Measurements from ENCODE around the gene MRPL34. TPM values are rescaled to one million over a fixed set of nuclear protein-coding genes. Genes with fewer than 3 reads are reported as not detected.

The MRPL34 gene
- total RNA-seq, 1 experiment from 2014 or later, result 87.7 TPM

- Histone ChIP-seq H3K9me3 (ENCODE audit: control insufficient read depth, insufficient read depth, low read depth, low read length) (no peaks in the 10 kb centered on the region), H3K27ac (ENCODE audit: low read length) (no peak overlapping the region), H3K4me3 (ENCODE audit: low read depth in 2 of 2, low read length in 2 of 2) (no peak overlapping the region), H3K4me1 (ENCODE audit: control insufficient read depth, insufficient read depth, low read length) (no peaks in the 10 kb centered on the region), H3K27me3 (ENCODE audit: control insufficient read depth, insufficient read depth, low read length) (no peaks in the 10 kb centered on the region), H3K36me3 (ENCODE audit: control insufficient read depth, insufficient read depth, low read length) (no peaks in the 10 kb centered on the region; the same call in 1 of the 2 replicates)
- no peak for DNase-seq (ENCODE audit: low read depth, low spot score)
- TF ChIP-seq POLR2AphosphoS5 (IDR thresholded peaks at IDR 0.05; ENCODE audit: low read depth, low read length), result no peak
- no peak for TF ChIP-seq REST (IDR thresholded peaks at IDR 0.05; ENCODE audit: insufficient read depth in 1 of 2, low read depth in 2 of 2, low read length in 1 of 2)
- TF ChIP-seq SIN3A (IDR thresholded peaks at IDR 0.05; ENCODE audit: borderline replicate concordance, insufficient read depth, low read depth, low read length), result no peak
- no peak for TF ChIP-seq TCF7L2 (IDR thresholded peaks at IDR 0.05; ENCODE audit: low read depth, low read length)
- no peak for TF ChIP-seq CTCF (IDR thresholded peaks at IDR 0.05)
- ChIA-PET CTCF (interaction anchor here (0.6 kb wide), 1 partner anchor 16 kb away, joined by 4 read pairs; no protein-coding TSS in a partner anchor), POLR2A (no interaction called here)
- ATAC-seq, result no peak
- no TSS peak for BruUV-seq (replicated peaks)
- intact Hi-C loops (cut with micrococcal nuclease; ENCODE audit: unreplicated experiment), result no loop called here
- in situ Hi-C loops (cut with HindIII; ENCODE audit: low pct_unique_long_range_greater_than_20kb, low sequenced_read_pairs), result no loop called here
Observed at GRCh38 chr19:17325881-17326594, 20.4 kb downstream of the MRPL34 start.

- Histone ChIP-seq H3K27me3 (ENCODE audit: control insufficient read depth, insufficient read depth, low read length) (no peaks in the 10 kb centered on the region), H3K4me3 (ENCODE audit: low read depth in 2 of 2, low read length in 2 of 2) (no peak overlapping the region), H3K4me1 (ENCODE audit: control insufficient read depth, insufficient read depth, low read length) (no peaks in the 10 kb centered on the region), H3K27ac (ENCODE audit: low read length) (no peak overlapping the region), H3K9me3 (ENCODE audit: control insufficient read depth, insufficient read depth, low read depth, low read length) (no peaks in the 10 kb centered on the region), H3K36me3 (ENCODE audit: control insufficient read depth, insufficient read depth, low read length) (no peaks in the 10 kb centered on the region; the same call in 1 of the 2 replicates)
- intact Hi-C loops (cut with micrococcal nuclease; ENCODE audit: unreplicated experiment) (no loop called here), in situ Hi-C loops (cut with HindIII; ENCODE audit: low pct_unique_long_range_greater_than_20kb, low sequenced_read_pairs) (no loop called here)
- no TSS peak for BruUV-seq (replicated peaks)
- CTCF ChIA-PET, result interaction anchor here (0.6 kb wide), 1 partner anchor 16 kb away, joined by 4 read pairs; no protein-coding TSS in a partner anchor
- TF ChIP-seq TCF7L2 (IDR thresholded peaks at IDR 0.05; ENCODE audit: low read depth, low read length) (no peak), POLR2AphosphoS5 (IDR thresholded peaks at IDR 0.05; ENCODE audit: low read depth, low read length) (no peak), CTCF (IDR thresholded peaks at IDR 0.05) (no peak), SIN3A (IDR thresholded peaks at IDR 0.05; ENCODE audit: borderline replicate concordance, insufficient read depth, low read depth, low read length) (no peak), REST (IDR thresholded peaks at IDR 0.05; ENCODE audit: insufficient read depth in 1 of 2, low read depth in 2 of 2, low read length in 1 of 2) (no peak)
- DNase-seq (ENCODE audit: low read depth, low spot score) (no peak), ATAC-seq (no peak)
- POLR2A ChIA-PET, result no interaction called here
Observed at GRCh38 chr19:17326595-17326966, 20.9 kb downstream of the MRPL34 start.
